ENCODE measurements around the gene GMPS.
"Not testable (repeated sequence)": the region's sequence is repeated elsewhere in the genome, so short reads cannot be mapped to it uniquely, and the experiment has no call there.

DNA sequence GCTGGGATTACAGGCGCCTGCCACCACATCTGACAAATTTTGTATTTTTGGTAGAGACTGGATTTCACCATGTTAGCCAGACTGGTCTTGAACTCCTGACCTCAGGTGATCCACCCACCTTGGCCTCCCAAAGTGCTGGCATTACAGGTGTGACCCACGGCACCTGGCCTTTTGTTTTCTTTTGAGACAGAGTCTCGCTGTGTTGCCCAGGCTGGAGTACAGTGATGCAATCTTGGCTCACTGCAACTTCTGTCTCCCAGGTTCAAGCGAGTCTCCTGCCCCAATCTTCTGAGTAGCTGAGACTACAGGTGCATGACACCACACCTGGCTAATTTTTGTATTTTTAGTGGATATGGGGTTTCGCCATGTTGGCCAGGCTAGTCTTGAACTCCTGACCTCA lies 10.0 kb upstream of the GMPS start:
- not testable (repeated sequence) for TF ChIP-seq POLR2A (IDR thresholded peaks at IDR 0.05); POLR2AphosphoS5 (IDR thresholded peaks at IDR 0.05; ENCODE audit: insufficient read depth in 1 of 2, low read depth in 1 of 2)
- TF ChIP-seq, protein P1, sequence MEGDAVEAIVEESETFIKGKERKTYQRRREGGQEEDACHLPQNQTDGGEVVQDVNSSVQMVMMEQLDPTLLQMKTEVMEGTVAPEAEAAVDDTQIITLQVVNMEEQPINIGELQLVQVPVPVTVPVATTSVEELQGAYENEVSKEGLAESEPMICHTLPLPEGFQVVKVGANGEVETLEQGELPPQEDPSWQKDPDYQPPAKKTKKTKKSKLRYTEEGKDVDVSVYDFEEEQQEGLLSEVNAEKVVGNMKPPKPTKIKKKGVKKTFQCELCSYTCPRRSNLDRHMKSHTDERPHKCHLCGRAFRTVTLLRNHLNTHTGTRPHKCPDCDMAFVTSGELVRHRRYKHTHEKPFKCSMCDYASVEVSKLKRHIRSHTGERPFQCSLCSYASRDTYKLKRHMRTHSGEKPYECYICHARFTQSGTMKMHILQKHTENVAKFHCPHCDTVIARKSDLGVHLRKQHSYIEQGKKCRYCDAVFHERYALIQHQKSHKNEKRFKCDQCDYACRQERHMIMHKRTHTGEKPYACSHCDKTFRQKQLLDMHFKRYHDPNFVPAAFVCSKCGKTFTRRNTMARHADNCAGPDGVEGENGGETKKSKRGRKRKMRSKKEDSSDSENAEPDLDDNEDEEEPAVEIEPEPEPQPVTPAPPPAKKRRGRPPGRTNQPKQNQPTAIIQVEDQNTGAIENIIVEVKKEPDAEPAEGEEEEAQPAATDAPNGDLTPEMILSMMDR (IDR thresholded peaks at IDR 0.05), result not testable (repeated sequence)
